HepG2 (cell line): ENCODE data around the gene CSTB. TPM values are rescaled to one million over a fixed set of nuclear protein-coding genes. Genes with fewer than 3 reads are reported as not detected.

Experiments
- ATAC-seq: fragments of 200-7000 bp; cut with Tn5 transposase; 3 replicates; pipeline ENCODE4 v1.9.1; 2020; ENCODE audit warnings: mild to moderate bottlenecking, moderate library complexity
- BruUV-seq: library from RNA; stranded (reverse); fragments of 400-500 nt; replicated peaks from 2 replicates; lab custom pipeline; 2021; lab: Mats Ljungman, UMichigan
- CTCF ChIA-PET: fragments of 300-600 bp; formaldehyde crosslinking; extraction: SDS; loops from one replicate; lab custom pipeline; 2021; ENCODE audit warnings: low total read pairs, inconsistent platforms, low intra/inter-chr PET ratio; lab: Yijun Ruan, JAX
- POLR2A ChIA-PET: fragments of 350-600 bp; sonication (Branson Sonifier 250); formaldehyde crosslinking; loops from one replicate; lab custom pipeline; 2020; ENCODE audit warnings: antibody characterized with exemption, inconsistent platforms; lab: Yijun Ruan, JAX
- DNase-seq: peaks from one replicate; pipeline ENCODE4 v3.0.0-alpha.2; 2015; ENCODE audit warnings: low spot score
- FAIRE-seq: peaks from 3 replicates; lab custom pipeline; 2011; peaks lifted over from hg19 to GRCh38; lab: Jason Lieb, UNC
- H2AFZ ChIP-seq: one replicate; pipeline ENCODE4 v1.6.1; 2011; ENCODE audit warnings: low read length, inconsistent platforms
- H3K27ac ChIP-seq: fragments of 300-600 bp; 3 replicates; pipeline ENCODE4 v1.8.0; 2011; ENCODE audit warnings: mixed run types, mild to moderate bottlenecking, mixed read lengths, low read length, inconsistent platforms; ENCODE audit not compliant: insufficient read depth; ENCODE audit errors: extremely low read length
- H3K27me3 ChIP-seq, 2 experiments: fragments of 200-600 bp in 1 of 2; 2 replicates in 1 of 2; 3 replicates in 1 of 2; pipeline versions ENCODE4 v1.6.0 to v1.8.0; 2011; ENCODE audit warnings: low read length in 2 of 2, mild to moderate bottlenecking in 2 of 2, moderate library complexity in 2 of 2, inconsistent platforms in 1 of 2; ENCODE audit not compliant: insufficient read depth in 2 of 2, control insufficient read depth in 1 of 2
- H3K36me3 ChIP-seq, 2 experiments: fragments of 200-600 bp in 1 of 2; replicated peaks in 1 of 2; 2 replicates in 1 of 2; 3 replicates in 1 of 2; pipeline versions ENCODE4 v1.5.1 to v1.8.0; 2011; ENCODE audit warnings: low read length in 2 of 2, inconsistent platforms in 1 of 2; ENCODE audit not compliant: insufficient read depth in 2 of 2, control insufficient read depth in 1 of 2
- H3K4me1 ChIP-seq: 2 replicates; pipeline ENCODE4 v1.5.1; 2012; ENCODE audit warnings: low read length, inconsistent platforms; ENCODE audit not compliant: insufficient read depth
- H3K4me2 ChIP-seq: 2 replicates; pipeline ENCODE4 v1.6.0; 2011; ENCODE audit warnings: low read depth, low read length, inconsistent platforms
- H3K4me3 ChIP-seq, 3 experiments: fragments of 200-600 bp in 1 of 3; sonication (generic), shearing (Covaris generic) in 1 of 3; replicated peaks in 1 of 3; 2 replicates each; pipeline ENCODE4 v1.5.1; 2011 to 2016; ENCODE audit warnings: low read length in 3 of 3, inconsistent platforms in 2 of 3, low read depth in 2 of 3, mild to moderate bottlenecking in 2 of 3, control low read depth in 1 of 3, mixed read lengths in 1 of 3; ENCODE audit not compliant: insufficient read depth in 1 of 3
- H3K79me2 ChIP-seq: one replicate; pipeline ENCODE4 v1.6.1; 2011; ENCODE audit warnings: low read length, inconsistent platforms; ENCODE audit not compliant: insufficient read depth
- H3K9ac ChIP-seq: 2 replicates; pipeline ENCODE4 v1.6.0; 2011; ENCODE audit warnings: mild to moderate bottlenecking, low read depth, low read length, inconsistent platforms; ENCODE audit not compliant: insufficient read depth
- H3K9me3 ChIP-seq: 2 replicates; pipeline ENCODE4 v1.5.1; 2012; ENCODE audit warnings: mild to moderate bottlenecking, low read length
- H4K20me1 ChIP-seq: 2 replicates; pipeline ENCODE4 v1.6.0; 2011; ENCODE audit warnings: inconsistent platforms, mild to moderate bottlenecking, low read length, moderate library complexity; ENCODE audit not compliant: insufficient read depth
- ARNTL ChIP-seq: sonication (generic); formaldehyde crosslinking; IDR thresholded peaks from 2 replicates; pipeline ENCODE4 v1.4.0; 2020; ENCODE audit warnings: mild to moderate bottlenecking, missing genetic modification reagents
- CCAR2 ChIP-seq: fragments of 200-400 bp; formaldehyde crosslinking; optimal IDR thresholded peaks from 2 replicates; pipeline ENCODE3; 2018; ENCODE audit warnings: low read depth, mild to moderate bottlenecking, low read length, moderate library complexity
- FOXA1 ChIP-seq, 2 experiments: fragments of 450-650 bp in 1 of 2; sonication (generic) in 1 of 2; formaldehyde crosslinking in 1 of 2; IDR thresholded peaks; 2 replicates each; pipeline versions ENCODE4 v1.4.0 to v1.6.1; 2016 to 2020; ENCODE audit warnings: missing genetic modification reagents in 1 of 2
- NFYB ChIP-seq: sonication (generic); formaldehyde crosslinking; IDR thresholded peaks from 2 replicates; pipeline ENCODE4 v1.4.0; 2020; ENCODE audit warnings: missing genetic modification reagents
- NFYC ChIP-seq: IDR thresholded peaks from 2 replicates; pipeline ENCODE4 v1.6.1; 2016; ENCODE audit warnings: missing genetic modification reagents, missing compliant biosample characterization
- PHF20 ChIP-seq: sonication (generic); formaldehyde crosslinking; IDR thresholded peaks from 2 replicates; pipeline ENCODE4 v1.5.0; 2020; ENCODE audit warnings: mild to moderate bottlenecking, missing genetic modification reagents
- RBM22 ChIP-seq: fragments of 200-400 bp; formaldehyde crosslinking; optimal IDR thresholded peaks from 2 replicates; pipeline ENCODE3; 2017; ENCODE audit warnings: mild to moderate bottlenecking, low read length, moderate library complexity
- SP2 ChIP-seq: sonication (generic); formaldehyde crosslinking; IDR thresholded peaks from 2 replicates; pipeline ENCODE4 v1.5.1; 2020; ENCODE audit warnings: mild to moderate bottlenecking, missing genetic modification reagents
- ZBTB2 ChIP-seq: sonication (generic); formaldehyde crosslinking; IDR thresholded peaks from 2 replicates; pipeline ENCODE4 v1.8.0; 2022; ENCODE audit warnings: low read depth, missing genetic modification reagents
- ZHX2 ChIP-seq, 2 experiments: sonication (generic) in 1 of 2; formaldehyde crosslinking in 1 of 2; IDR thresholded peaks; 2 replicates each; pipeline versions ENCODE4 v1.6.1 to v1.9.0; 2014 to 2022; ENCODE audit warnings: antibody characterized with exemption in 1 of 2, borderline replicate concordance in 1 of 2, inconsistent platforms in 1 of 2, low read depth in 1 of 2, missing genetic modification reagents in 1 of 2
- ZNF740 ChIP-seq: sonication (generic); formaldehyde crosslinking; IDR thresholded peaks from 2 replicates; pipeline ENCODE4 v1.4.0; 2020; ENCODE audit warnings: missing genetic modification reagents
- WGBS: methylation state at CpG from one replicate; pipeline ENCODE4 v1.1.6; 2017; ENCODE audit warnings: low lambda C conversion rate; 5-methylcytosine and 5-hydroxymethylcytosine counted together
- in situ Hi-C: cut with HindIII; loops from 2 replicates; pipeline ENCODE4 v1.10.0; 2017; ENCODE audit warnings: low pct_unique_long_range_greater_than_20kb; ENCODE audit not compliant: extremely low pct_ligation_motif_present
- intact Hi-C: fragments of 100-400 bp; cut with micrococcal nuclease; formaldehyde crosslinking; loops from one replicate; pipeline ENCODE4 v1.10.0; 2022; ENCODE audit not compliant: unreplicated experiment
- polyA plus RNA-seq, 8 experiments: library from polyadenylated mRNA; depleted of rRNA in 3 of 8; stranded (reverse) in 7 of 8; unstranded in 1 of 8; fragments of >200 nt; fragmentation: Illumina TruSeq in 4 of 8; extraction: Trizol in 4 of 8; gene quantifications; 2 replicates each; pipeline versions ENCODE4 v1.2.1 to v1.2.3, GENCODE V29; 2011 to 2016; ENCODE audit warnings: low read depth in 4 of 8, missing spikeins in 1 of 8, mixed read lengths in 1 of 8; ENCODE audit not compliant: insufficient read depth in 1 of 8
- total RNA-seq, 5 experiments: library from RNA; depleted of rRNA; stranded (reverse); fragments of >200 nt; fragmentation: Illumina TruSeq; extraction: Trizol; gene quantifications; 2 replicates each; pipeline ENCODE4 v1.2.3, GENCODE V29; 2016; ENCODE audit warnings: low read depth in 1 of 5

CSTB gene
- total and polyA plus RNA-seq, 2 of the 13 experiments (the other 11 are each of a cell fraction or from before 2014, with no cell fraction given) = 11.7 to 94.1 TPM

GRCh38 chr21:43755820-43756594 lies 20.1 kb downstream of the CSTB start (continued):
- no peak for TF ChIP-seq ZHX2 (IDR thresholded peaks at IDR 0.05; ENCODE audit: low read depth)
- TF ChIP-seq ZHX2 (CRISPR knock-in tag; IDR thresholded peaks at IDR 0.05; ENCODE audit: borderline replicate concordance) = no peak
- TF ChIP-seq, all 625 proteins: peak for 0

- no peaks in the 10 kb centered on the region for H3K4me1 ChIP-seq
- H3K27me3 ChIP-seq = no peaks in the 10 kb centered on the region
- ATAC-seq (no peak; the same call in 2 of the 3 replicates), DNase-seq (no peak), FAIRE-seq (no peak)
- ChIA-PET CTCF (no interaction called here), POLR2A (no interaction called here)
- H4K20me1 ChIP-seq = no peaks in the 10 kb centered on the region
- H3K4me3 ChIP-seq = no peak overlapping the region
- in situ Hi-C loops (no loop called here), intact Hi-C loops (no loop called here)
- no peak overlapping the region for H3K4me2 ChIP-seq
- no peak for TF ChIP-seq ZNF740 (CRISPR knock-in tag)
- no peak for TF ChIP-seq FOXA1 (IDR thresholded peaks at IDR 0.05)
- no peak for TF ChIP-seq FOXA1 (CRISPR knock-in tag; IDR thresholded peaks at IDR 0.05)
- TF ChIP-seq ZBTB2 (CRISPR knock-in tag) = no peak
- TF ChIP-seq NFYC (CRISPR knock-in tag) = peak; percentile 84
- no peak for TF ChIP-seq PHF20 (CRISPR knock-in tag)
- TF ChIP-seq NFYB (CRISPR knock-in tag) = peak; percentile 90
- TF ChIP-seq ARNTL (CRISPR knock-in tag) = no peak
- peak; percentile 33; the same call in 1 of the 2 replicates for TF ChIP-seq SP2 (CRISPR knock-in tag)
- TF ChIP-seq CCAR2 = no peak
- TF ChIP-seq RBM22 = no peak
- peaks cover 38 to 75% of the 10 kb centered on the region in 2 experiments; a peak in 4 of 5 replicates for H3K36me3 ChIP-seq
- no peaks in the 10 kb centered on the region for H3K9me3 ChIP-seq
- BruUV-seq = no TSS peak
- no peak overlapping the region for H3K27ac ChIP-seq
- no peak overlapping the region for H3K9ac ChIP-seq
- no peaks in the 10 kb centered on the region for H3K79me2 ChIP-seq
- H2AFZ ChIP-seq = no peak overlapping the region
- 92% methylated on average over 11 of the region's 26 CpGs for WGBS
Observed at GRCh38 chr21:43754948-43755781, 20.9 kb downstream of the CSTB start.
